ENCODE data around the gene LYAR.

Gene LYAR

GRCh38 chr4:4308800-4309441, 19.0 kb upstream of the LYAR start:
- Histone ChIP-seq H4K20me1 (ENCODE audit: insufficient read depth, low read length, poor library complexity, severe bottlenecking) (no peaks in the 10 kb centered on the region), H3K9ac (ENCODE audit: low read depth, low read length, poor library complexity, severe bottlenecking) (no peak overlapping the region), H3K79me2 (ENCODE audit: insufficient read depth, low read length) (no peaks in the 10 kb centered on the region), H3F3A (ENCODE audit: low read depth) (no peaks in the 10 kb centered on the region), H3K27me3 (ENCODE audit: insufficient read depth, low read length, poor library complexity, severe bottlenecking) (no peaks in the 10 kb centered on the region), H2AFZ (ENCODE audit: low read length) (no peak overlapping the region), H3K9me2 (replicated peaks; ENCODE audit: low read depth, low read length) (no peaks in the 10 kb centered on the region), H3K4me3 (ENCODE audit: low read length, poor library complexity, severe bottlenecking) (no peak overlapping the region), H3K4me1 (ENCODE audit: insufficient read depth, low read length, poor library complexity, severe bottlenecking) (peaks cover 7% of the 10 kb centered on the region), H3K9me3 (ENCODE audit: insufficient read depth, low read depth, low read length) (no peaks in the 10 kb centered on the region), H3K36me3 (ENCODE audit: insufficient read depth, low read length) (peaks cover 11% of the 10 kb centered on the region; the same call in 1 of the 2 replicates), H3K4me2 (ENCODE audit: low read depth, low read length, poor library complexity, severe bottlenecking) (no peak overlapping the region)
- no peak for TF ChIP-seq EZH2phosphoT487 (IDR thresholded peaks at IDR 0.05; ENCODE audit: borderline replicate concordance)
- no peak for TF ChIP-seq CTCF (conservative IDR thresholded peaks at IDR 0.05; ENCODE audit: low read length)

GRCh38 chr4:4306920-4307319, 17.0 kb upstream of the LYAR start:
- TF ChIP-seq EZH2phosphoT487 (IDR thresholded peaks at IDR 0.05; ENCODE audit: borderline replicate concordance) (no peak), CTCF (conservative IDR thresholded peaks at IDR 0.05; ENCODE audit: low read length) (no peak)
- Histone ChIP-seq H3K4me3 (ENCODE audit: low read length, poor library complexity, severe bottlenecking) (no peak overlapping the region), H3F3A (ENCODE audit: low read depth) (no peaks in the 10 kb centered on the region), H3K4me2 (ENCODE audit: low read depth, low read length, poor library complexity, severe bottlenecking) (no peak overlapping the region), H3K9me2 (replicated peaks; ENCODE audit: low read depth, low read length) (no peaks in the 10 kb centered on the region), H3K79me2 (ENCODE audit: insufficient read depth, low read length) (no peaks in the 10 kb centered on the region), H3K27me3 (ENCODE audit: insufficient read depth, low read length, poor library complexity, severe bottlenecking) (no peaks in the 10 kb centered on the region), H2AFZ (ENCODE audit: low read length) (no peak overlapping the region), H4K20me1 (ENCODE audit: insufficient read depth, low read length, poor library complexity, severe bottlenecking) (no peaks in the 10 kb centered on the region), H3K9ac (ENCODE audit: low read depth, low read length, poor library complexity, severe bottlenecking) (no peak overlapping the region), H3K4me1 (ENCODE audit: insufficient read depth, low read length, poor library complexity, severe bottlenecking) (peaks cover 7% of the 10 kb centered on the region), H3K9me3 (ENCODE audit: insufficient read depth, low read depth, low read length) (no peaks in the 10 kb centered on the region), H3K36me3 (ENCODE audit: insufficient read depth, low read length) (peaks cover 24% of the 10 kb centered on the region; the same call in 1 of the 2 replicates)

- peaks cover 19% of the 10 kb centered on the region; the same call in 1 of the 2 replicates for H3K36me3 ChIP-seq (ENCODE audit: insufficient read depth, low read length)
- TF ChIP-seq EZH2phosphoT487 (IDR thresholded peaks at IDR 0.05; ENCODE audit: borderline replicate concordance) (no peak), CTCF (conservative IDR thresholded peaks at IDR 0.05; ENCODE audit: low read length) (no peak)
- H3K27me3 ChIP-seq (ENCODE audit: insufficient read depth, low read length, poor library complexity, severe bottlenecking) = no peaks in the 10 kb centered on the region
- no peak overlapping the region for H3K4me2 ChIP-seq (ENCODE audit: low read depth, low read length, poor library complexity, severe bottlenecking)
- no peak overlapping the region for H2AFZ ChIP-seq (ENCODE audit: low read length)
- no peak overlapping the region for H3K4me3 ChIP-seq (ENCODE audit: low read length, poor library complexity, severe bottlenecking)
- H3K79me2 ChIP-seq (ENCODE audit: insufficient read depth, low read length) = no peaks in the 10 kb centered on the region
- H3K9me2 ChIP-seq (replicated peaks; ENCODE audit: low read depth, low read length) = no peaks in the 10 kb centered on the region
- no peak overlapping the region for H3K9ac ChIP-seq (ENCODE audit: low read depth, low read length, poor library complexity, severe bottlenecking)
- H3K4me1 ChIP-seq (ENCODE audit: insufficient read depth, low read length, poor library complexity, severe bottlenecking) = peaks cover 7% of the 10 kb centered on the region
- no peaks in the 10 kb centered on the region for H3K9me3 ChIP-seq (ENCODE audit: insufficient read depth, low read depth, low read length)
- H4K20me1 ChIP-seq (ENCODE audit: insufficient read depth, low read length, poor library complexity, severe bottlenecking) = no peaks in the 10 kb centered on the region
- no peaks in the 10 kb centered on the region for H3F3A ChIP-seq (ENCODE audit: low read depth)
These were observed 12.5 kb upstream of the LYAR start for GRCh38 chr4:4302416-4302815.
